Activated naive CD4-positive, alpha-beta T cell treated with anti-CD3 and anti-CD28 coated beads for 36 hours (primary cell): ENCODE data around the gene TPRX1. TPM values are rescaled to one million over a fixed set of nuclear protein-coding genes. Genes with fewer than 3 reads are reported as not detected.
"Not testable (repeated sequence)": the region's sequence is repeated elsewhere in the genome, so short reads cannot be mapped to it uniquely, and the experiment has no call there.

Experiments used
- CTCF ChIA-PET: fragments of 350-600 bp; sonication (Branson Sonifier 250); formaldehyde crosslinking; loops from one replicate; lab custom pipeline; 2021; ENCODE audit warnings: antibody characterized with exemption; lab: Charles Lee
- DNase-seq: peaks from one replicate; pipeline ENCODE4 v3.0.0-alpha.2; 2020
- H3K27ac Mint-ChIP-seq: one replicate; pipeline ENCODE4 v1.8.0; 2021; ENCODE audit warnings: mild to moderate bottlenecking, mixed read lengths
- H3K27me3 Mint-ChIP-seq: one replicate; pipeline ENCODE4 v1.8.0; 2021; ENCODE audit warnings: low read depth, mixed read lengths
- H3K36me3 Mint-ChIP-seq: one replicate; pipeline ENCODE4 v1.8.0; 2021; ENCODE audit warnings: low read depth, mixed read lengths
- H3K4me1 Mint-ChIP-seq: one replicate; pipeline ENCODE4 v1.8.0; 2021; ENCODE audit warnings: low read depth, mixed read lengths
- H3K4me3 Mint-ChIP-seq: one replicate; pipeline ENCODE4 v1.8.0; 2021; ENCODE audit warnings: mild to moderate bottlenecking, moderate library complexity, mixed read lengths
- H3K9me3 Mint-ChIP-seq: one replicate; pipeline ENCODE4 v1.8.0; 2021; ENCODE audit warnings: mixed read lengths
- intact Hi-C: fragments of 100-400 bp; cut with micrococcal nuclease; formaldehyde crosslinking; loops from one replicate; pipeline ENCODE4 v1.15.1; 2023
- total RNA-seq, 2 experiments: library from RNA; stranded (reverse); gene quantifications; one replicate each; pipeline ENCODE4 v1.2.3, GENCODE V29; 2021

Gene TPRX1
- total RNA-seq, 2 experiments from 2014 or later: not detected

DNA sequence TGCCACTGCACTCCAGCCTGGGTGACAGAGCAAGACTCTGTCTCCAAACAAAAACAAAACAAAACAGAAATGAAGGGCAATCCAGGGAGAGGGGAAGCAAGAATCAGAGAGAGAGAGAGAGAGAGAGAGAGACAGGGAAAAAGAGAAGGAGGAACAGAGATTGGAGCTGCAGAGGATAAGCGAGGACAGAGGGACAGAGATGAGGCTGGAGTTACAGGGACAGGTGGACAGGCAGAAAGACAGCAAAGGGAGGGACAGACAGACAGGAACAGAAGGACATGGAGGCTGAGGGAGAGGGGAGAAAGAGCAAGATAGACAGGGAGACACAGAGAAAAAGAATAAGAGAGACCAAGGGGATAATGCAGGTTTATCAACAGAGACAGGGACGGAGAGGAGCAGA lies 16.1 kb upstream of the TPRX1 start:
- DNase-seq: no peak
- Mint-ChIP-seq H3K4me1 (no peaks in the 10 kb centered on the region), H3K27me3 (peaks cover 22% of the 10 kb centered on the region), H3K4me3 (no peak overlapping the region), H3K9me3 (no peaks in the 10 kb centered on the region), H3K36me3 (no peaks in the 10 kb centered on the region), H3K27ac (no peak overlapping the region)
- intact Hi-C loops: no loop called here
- CTCF ChIA-PET: interaction anchor here (1.1 to 1.9 kb wide), 2 partner anchors 43 to 49 kb away, joined by 4 to 6 read pairs; no protein-coding TSS in a partner anchor

DNA sequence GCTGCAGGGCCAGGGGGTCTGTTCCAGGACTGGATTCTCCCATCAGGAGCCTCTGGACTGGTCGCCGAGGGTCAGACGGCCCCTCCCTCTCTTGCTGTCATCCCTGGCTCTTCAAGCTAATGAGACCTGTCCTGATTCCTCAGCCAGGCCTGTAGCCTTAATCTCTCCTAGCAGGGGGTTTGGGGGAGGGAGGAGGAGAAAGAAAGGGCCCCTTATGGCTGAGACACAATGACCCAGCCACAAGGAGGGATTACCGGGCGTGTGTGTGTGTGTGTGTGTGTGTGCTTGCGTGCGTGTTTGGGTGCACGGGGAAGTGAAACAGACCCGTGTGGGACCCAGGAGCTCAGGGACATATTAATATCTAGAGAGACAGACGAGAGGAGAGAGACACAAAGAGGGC lies 15.5 kb upstream of the TPRX1 start:
- CTCF ChIA-PET: interaction anchor here (1.1 to 1.9 kb wide), 2 partner anchors 43 to 49 kb away, joined by 4 to 6 read pairs; no protein-coding TSS in a partner anchor

DNA sequence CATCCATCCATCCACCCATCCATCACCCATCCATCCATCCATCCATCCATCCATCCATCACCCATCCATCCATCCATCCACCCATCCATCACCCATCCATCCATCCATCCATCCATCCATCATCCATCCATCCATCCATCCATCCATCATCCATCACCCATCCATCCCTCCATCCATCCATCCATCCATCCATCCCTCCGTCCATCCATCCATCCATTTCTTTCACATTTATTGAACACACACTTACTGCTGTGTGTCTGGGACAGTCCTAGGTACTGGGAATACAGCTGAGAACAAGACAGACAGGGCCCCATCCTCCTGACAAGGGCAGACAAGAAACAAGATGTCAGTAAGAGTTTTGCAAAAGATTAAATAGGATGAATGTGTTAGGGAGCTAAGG lies 13.9 kb upstream of the TPRX1 start:
- H3K9me3 Mint-ChIP-seq, H3K27ac Mint-ChIP-seq, DNase-seq, H3K4me1 Mint-ChIP-seq, H3K4me3 Mint-ChIP-seq, H3K36me3 Mint-ChIP-seq, intact Hi-C loops: not testable (repeated sequence)
- peaks cover 22% of the 10 kb centered on the region for H3K27me3 Mint-ChIP-seq
- CTCF ChIA-PET: interaction anchor here (0.7 kb wide), 1 partner anchor 105 kb away, joined by 6 read pairs; no protein-coding TSS in a partner anchor

More for the DNA sequence above, 15.5 kb upstream of the TPRX1 start:
- DNase-seq: no peak
- Mint-ChIP-seq H3K4me3 (no peak overlapping the region), H3K4me1 (no peaks in the 10 kb centered on the region), H3K9me3 (no peaks in the 10 kb centered on the region), H3K27ac (no peak overlapping the region), H3K27me3 (peaks cover 22% of the 10 kb centered on the region), H3K36me3 (no peaks in the 10 kb centered on the region)
- intact Hi-C loops: no loop called here

DNA sequence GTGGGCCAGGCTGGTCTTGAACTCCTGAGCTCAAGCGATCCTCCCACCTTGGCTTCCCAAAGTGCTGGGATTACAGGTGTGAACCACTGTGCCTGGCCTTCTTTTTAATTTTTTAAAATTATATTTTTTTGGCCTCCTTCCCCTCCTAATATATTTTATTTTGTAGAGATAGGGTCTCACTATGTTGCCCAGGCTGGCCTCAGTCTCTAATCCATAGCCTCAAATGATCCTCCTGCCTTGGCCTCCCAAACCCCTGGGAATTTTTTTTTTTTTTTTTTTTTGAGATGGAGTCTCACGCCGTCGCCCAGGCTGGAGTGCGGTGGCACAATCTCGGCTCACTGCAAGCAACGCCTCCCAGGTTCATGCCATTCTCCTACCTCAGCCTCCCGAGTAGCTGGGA lies 11.9 kb upstream of the TPRX1 start:
- H3K27ac Mint-ChIP-seq, DNase-seq, intact Hi-C loops, H3K4me1 Mint-ChIP-seq, H3K9me3 Mint-ChIP-seq, H3K4me3 Mint-ChIP-seq, H3K36me3 Mint-ChIP-seq: not testable (repeated sequence)
- CTCF ChIA-PET: interaction anchor here (5.0 kb wide), 1 partner anchor 47 kb away, joined by 26 read pairs; no protein-coding TSS in a partner anchor
- peaks cover 21% of the 10 kb centered on the region for H3K27me3 Mint-ChIP-seq

DNA sequence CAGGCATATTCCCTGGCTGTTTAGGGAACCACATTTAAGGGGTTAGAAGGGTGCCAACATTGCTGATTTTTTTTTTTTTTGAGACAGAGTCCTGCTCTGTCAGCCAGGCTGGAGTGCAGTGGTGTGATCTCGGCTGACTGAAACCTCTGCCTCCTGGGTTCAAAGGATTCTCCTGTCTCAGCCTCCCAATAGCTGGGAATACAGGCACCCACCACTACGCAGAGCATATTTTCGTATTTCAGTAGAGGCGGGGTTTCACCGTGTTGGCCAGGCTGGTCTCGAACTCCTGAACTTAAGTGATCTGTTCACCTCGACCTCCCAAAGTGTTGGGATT lies 9.6 kb upstream of the TPRX1 start:
- H3K27ac Mint-ChIP-seq: no peak overlapping the region
- no peaks in the 10 kb centered on the region for H3K4me1 Mint-ChIP-seq
- CTCF ChIA-PET: interaction anchor here (0.6 to 5.0 kb wide), 8 partner anchors 13 to 252 kb away, joined by 3 to 26 read pairs (median 4); partner anchors contain the start of gene EHD2
- peaks cover 5% of the 10 kb centered on the region for H3K27me3 Mint-ChIP-seq
- H3K36me3 Mint-ChIP-seq: no peaks in the 10 kb centered on the region
- no peak for DNase-seq
- intact Hi-C loops: loop anchor here (1.0 kb wide), 1 partner anchor 49 kb away; no protein-coding TSS in a partner anchor
- H3K4me3 Mint-ChIP-seq: no peak overlapping the region
- H3K9me3 Mint-ChIP-seq: no peaks in the 10 kb centered on the region

DNA sequence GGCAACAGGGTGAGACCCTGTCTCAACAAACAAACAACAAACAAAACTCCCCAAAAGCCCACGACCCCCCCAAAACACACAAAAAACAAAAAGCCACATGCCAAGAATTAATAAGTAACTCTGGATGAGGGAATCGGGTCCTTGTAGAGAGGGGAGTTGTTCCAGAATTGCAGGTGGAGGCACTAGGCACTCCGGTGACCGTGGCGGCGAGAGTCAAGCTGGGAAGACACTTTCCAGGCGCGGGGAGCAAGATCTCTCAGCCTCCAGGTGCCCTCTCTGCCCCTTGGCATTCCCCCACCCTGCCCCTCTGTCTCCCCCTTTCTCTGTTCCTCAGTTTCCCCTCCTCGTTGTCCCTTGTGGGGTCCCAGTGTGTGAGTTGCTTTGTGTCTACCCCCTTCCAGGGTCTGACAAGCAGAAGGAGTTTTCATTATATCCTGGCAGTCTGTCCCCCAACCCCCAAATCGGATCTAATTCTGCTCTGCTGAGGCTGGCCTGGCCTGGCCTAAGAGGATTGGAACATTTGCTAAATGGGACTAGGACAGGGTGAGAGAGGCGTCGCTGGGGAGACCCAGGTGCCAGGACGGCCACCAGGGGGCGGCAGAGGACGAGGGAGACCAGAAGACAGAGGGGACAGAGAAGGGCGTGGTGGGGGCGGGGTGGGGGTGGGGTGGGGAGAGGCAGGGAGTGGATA lies 9.1 kb upstream of the TPRX1 start:
- peak; percentile 83 for DNase-seq
- no peaks in the 10 kb centered on the region for H3K4me1 Mint-ChIP-seq
- H3K36me3 Mint-ChIP-seq: no peaks in the 10 kb centered on the region
- H3K9me3 Mint-ChIP-seq: no peaks in the 10 kb centered on the region
- intact Hi-C loops: loop anchor here (1.0 kb wide), 1 partner anchor 50 kb away; no protein-coding TSS in a partner anchor
- H3K4me3 Mint-ChIP-seq: no peak overlapping the region
- no peak overlapping the region for H3K27ac Mint-ChIP-seq
- CTCF ChIA-PET: interaction anchor here (0.6 to 5.0 kb wide), 6 partner anchors 28 to 642 kb away, joined by 3 to 26 read pairs (median 4); partner anchors contain the start of gene EHD2
- H3K27me3 Mint-ChIP-seq: peaks cover 2% of the 10 kb centered on the region

DNA sequence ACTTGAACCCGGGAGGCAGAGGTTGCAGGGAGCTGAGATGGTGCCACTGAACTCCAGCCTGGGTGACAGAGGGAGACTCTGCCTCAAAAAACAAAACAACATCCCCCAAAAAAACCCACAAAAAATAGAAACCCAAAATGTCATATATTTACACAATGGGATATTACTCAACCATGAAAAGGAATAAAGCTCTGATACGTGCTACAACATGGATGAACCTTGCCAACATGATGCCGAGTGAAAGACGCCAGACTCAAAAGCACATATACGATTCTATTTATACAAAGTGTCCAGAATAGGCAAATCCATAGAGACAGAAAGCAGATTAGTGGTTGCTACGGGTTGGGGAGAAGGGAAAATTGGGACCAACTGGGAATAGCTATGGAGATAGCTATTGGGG lies 2.1 kb upstream of the TPRX1 start:
- DNase-seq: no peak
- no peaks in the 10 kb centered on the region for H3K9me3 Mint-ChIP-seq
- intact Hi-C loops: no loop called here
- H3K4me3 Mint-ChIP-seq: no peak overlapping the region
- no peak overlapping the region for H3K27ac Mint-ChIP-seq
- H3K36me3 Mint-ChIP-seq: no peaks in the 10 kb centered on the region
- CTCF ChIA-PET: interaction anchor here (0.6 to 1.6 kb wide), 4 partner anchors 16 to 62 kb away, joined by 3 to 6 read pairs (median 4); no protein-coding TSS in a partner anchor
- no peaks in the 10 kb centered on the region for H3K4me1 Mint-ChIP-seq
- H3K27me3 Mint-ChIP-seq: no peaks in the 10 kb centered on the region

DNA sequence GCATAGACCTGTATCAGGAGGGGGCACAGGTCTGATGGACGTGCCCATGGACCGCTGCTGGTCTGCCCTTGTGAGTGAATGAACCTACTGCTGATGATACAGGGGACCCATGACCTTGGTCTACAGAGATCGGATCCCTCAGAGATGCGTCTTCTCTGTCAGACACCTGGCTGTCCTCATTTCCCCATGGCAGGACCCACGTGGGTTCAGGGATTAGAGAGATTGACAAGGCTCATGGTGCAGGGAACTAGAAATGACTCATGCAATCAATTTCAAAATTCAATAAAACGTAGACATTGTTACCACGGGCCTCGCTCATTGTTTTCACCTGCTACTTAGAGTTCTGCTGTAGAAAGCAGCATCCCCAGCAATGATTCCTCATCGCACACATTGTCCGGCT lies 962 bp upstream of the TPRX1 start:
- Mint-ChIP-seq H3K27ac (no peak overlapping the region), H3K4me1 (no peaks in the 10 kb centered on the region), H3K4me3 (no peak overlapping the region), H3K9me3 (peaks cover 5% of the 10 kb centered on the region), H3K36me3 (no peaks in the 10 kb centered on the region), H3K27me3 (no peaks in the 10 kb centered on the region)
- DNase-seq: no peak
- intact Hi-C loops: no loop called here
- CTCF ChIA-PET: interaction anchor here (1.6 kb wide), 1 partner anchor 64 kb away, joined by 6 read pairs; no protein-coding TSS in a partner anchor

DNA sequence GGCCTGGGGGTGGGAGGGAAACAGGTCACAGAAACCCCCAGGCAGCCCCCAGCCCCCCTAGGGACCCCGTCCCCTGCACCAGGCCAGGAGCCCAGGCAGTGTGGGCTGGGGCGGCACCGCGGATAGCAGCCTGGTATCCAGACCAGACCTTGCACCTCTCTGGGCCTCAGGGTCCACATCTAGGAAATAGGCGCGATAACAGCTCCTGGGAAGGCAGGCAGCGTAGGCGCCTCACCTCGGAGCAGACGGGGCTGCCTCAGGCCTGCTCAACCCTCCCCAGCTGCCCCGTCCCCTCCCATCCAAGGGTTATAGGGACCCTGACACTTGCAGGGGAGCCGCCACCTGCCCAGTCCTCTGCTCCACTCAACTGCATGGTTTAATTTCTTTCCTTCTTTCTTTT lies 680 bp downstream of the TPRX1 start:
- H3K9me3 Mint-ChIP-seq, intact Hi-C loops, H3K36me3 Mint-ChIP-seq, H3K4me1 Mint-ChIP-seq, H3K4me3 Mint-ChIP-seq, DNase-seq, H3K27me3 Mint-ChIP-seq, H3K27ac Mint-ChIP-seq, CTCF ChIA-PET: not testable (repeated sequence)

DNA sequence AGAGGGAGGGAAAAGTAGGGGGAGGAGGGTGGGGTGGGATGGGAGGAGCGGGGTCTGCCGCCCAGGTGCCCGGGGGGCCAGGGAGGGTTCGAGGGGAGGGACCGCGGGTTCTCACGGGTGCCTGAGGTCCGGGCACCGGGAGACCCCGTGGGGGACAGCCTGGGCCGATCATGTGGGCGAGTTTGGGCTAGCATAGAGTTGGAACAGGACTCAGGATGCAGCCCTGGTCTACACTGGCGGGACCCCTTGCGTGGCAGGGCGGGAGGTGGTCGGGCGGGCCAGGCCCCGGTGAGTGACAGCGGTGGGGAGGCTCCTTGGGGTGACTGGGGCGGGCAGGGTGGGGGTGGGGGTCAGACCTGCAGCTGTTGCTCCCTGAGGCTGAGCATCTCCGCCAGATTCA lies 1.2 kb downstream of the TPRX1 start:
- H3K4me1 Mint-ChIP-seq, H3K4me3 Mint-ChIP-seq, H3K27me3 Mint-ChIP-seq, H3K9me3 Mint-ChIP-seq, H3K36me3 Mint-ChIP-seq, intact Hi-C loops, DNase-seq, H3K27ac Mint-ChIP-seq: not testable (repeated sequence)
- CTCF ChIA-PET: interaction anchor here (0.6 kb wide), 1 partner anchor 66 kb away, joined by 4 read pairs; no protein-coding TSS in a partner anchor

DNA sequence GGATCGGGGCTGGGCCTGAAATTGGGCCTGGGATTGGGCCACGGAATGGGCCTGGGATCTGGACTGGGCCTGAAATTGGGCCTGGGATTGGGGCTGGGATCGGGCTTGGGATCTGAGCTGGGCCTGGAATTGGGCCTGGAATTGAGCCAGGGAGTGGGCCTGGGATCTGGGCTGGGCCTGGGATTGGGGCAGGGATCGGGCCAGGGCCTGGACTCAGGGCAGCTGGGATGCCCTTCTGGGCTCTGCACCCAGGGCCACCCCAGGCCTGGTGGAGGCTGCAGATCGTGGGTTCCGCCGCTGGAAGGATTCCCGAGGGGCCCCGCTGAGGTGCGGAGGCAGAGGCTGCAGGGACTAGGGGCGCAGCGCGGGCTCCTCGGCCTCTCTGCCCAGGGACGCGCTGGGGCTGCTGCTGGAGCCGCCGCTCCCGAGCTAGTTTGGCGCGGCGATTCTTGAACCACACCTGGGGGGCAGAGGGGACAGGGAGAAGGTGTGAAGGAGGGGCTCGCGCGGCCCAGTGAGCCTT lies 1.8 kb downstream of the TPRX1 start:
- Mint-ChIP-seq H3K27ac (no peak overlapping the region), H3K4me3 (no peak overlapping the region), H3K9me3 (peaks cover 5% of the 10 kb centered on the region), H3K36me3 (no peaks in the 10 kb centered on the region), H3K4me1 (no peaks in the 10 kb centered on the region), H3K27me3 (no peaks in the 10 kb centered on the region)
- intact Hi-C loops: no loop called here
- CTCF ChIA-PET: interaction anchor here (0.6 kb wide), 1 partner anchor 67 kb away, joined by 4 read pairs; no protein-coding TSS in a partner anchor
- DNase-seq: no peak

DNA sequence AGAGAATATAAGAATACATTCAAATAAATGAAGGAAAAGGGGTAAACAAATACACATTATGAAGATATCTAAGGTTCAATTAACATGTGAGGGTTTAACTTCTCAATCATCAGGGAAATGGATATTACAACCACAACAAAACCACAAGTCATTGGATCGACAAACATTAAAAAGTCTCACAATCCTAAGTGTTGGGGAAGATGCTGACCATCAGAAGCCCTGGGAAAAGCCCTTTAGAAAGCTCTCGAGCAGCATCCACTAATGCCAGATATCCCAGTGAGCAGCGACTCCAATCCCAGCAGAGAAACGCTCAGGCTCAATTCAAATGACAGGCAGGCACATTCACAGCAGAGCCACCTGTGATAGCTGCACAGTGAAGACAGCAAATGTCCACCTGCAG lies 3.1 kb downstream of the TPRX1 start:
- Mint-ChIP-seq H3K27ac (no peak overlapping the region), H3K4me1 (no peaks in the 10 kb centered on the region), H3K27me3 (no peaks in the 10 kb centered on the region), H3K9me3 (peaks cover 5% of the 10 kb centered on the region), H3K4me3 (no peak overlapping the region), H3K36me3 (no peaks in the 10 kb centered on the region)
- intact Hi-C loops: no loop called here
- CTCF ChIA-PET: interaction anchor here (1.0 kb wide), 1 partner anchor 68 kb away, joined by 3 read pairs; no protein-coding TSS in a partner anchor
- no peak for DNase-seq
